Activated CD4-positive, CD25-positive, alpha-beta regulatory T cell treated with anti-CD3 and anti-CD28 coated beads, Interleukin-2, amount 50 U/mL, for 16 hours (primary cell): ENCODE measurements around the gene SPATA12.
A peak's percentile ranks its signal among the peaks of the same experiment; 100 is the strongest.
"Not testable (repeated sequence)": the region's sequence is repeated elsewhere in the genome, so short reads cannot be mapped to it uniquely, and the experiment has no call there.

Experiments
- DNase-seq: peaks from one replicate; pipeline ENCODE4 v3.0.0-alpha.2; 2020; ENCODE audit warnings: low read depth, low spot score

Gene SPATA12

DNA sequence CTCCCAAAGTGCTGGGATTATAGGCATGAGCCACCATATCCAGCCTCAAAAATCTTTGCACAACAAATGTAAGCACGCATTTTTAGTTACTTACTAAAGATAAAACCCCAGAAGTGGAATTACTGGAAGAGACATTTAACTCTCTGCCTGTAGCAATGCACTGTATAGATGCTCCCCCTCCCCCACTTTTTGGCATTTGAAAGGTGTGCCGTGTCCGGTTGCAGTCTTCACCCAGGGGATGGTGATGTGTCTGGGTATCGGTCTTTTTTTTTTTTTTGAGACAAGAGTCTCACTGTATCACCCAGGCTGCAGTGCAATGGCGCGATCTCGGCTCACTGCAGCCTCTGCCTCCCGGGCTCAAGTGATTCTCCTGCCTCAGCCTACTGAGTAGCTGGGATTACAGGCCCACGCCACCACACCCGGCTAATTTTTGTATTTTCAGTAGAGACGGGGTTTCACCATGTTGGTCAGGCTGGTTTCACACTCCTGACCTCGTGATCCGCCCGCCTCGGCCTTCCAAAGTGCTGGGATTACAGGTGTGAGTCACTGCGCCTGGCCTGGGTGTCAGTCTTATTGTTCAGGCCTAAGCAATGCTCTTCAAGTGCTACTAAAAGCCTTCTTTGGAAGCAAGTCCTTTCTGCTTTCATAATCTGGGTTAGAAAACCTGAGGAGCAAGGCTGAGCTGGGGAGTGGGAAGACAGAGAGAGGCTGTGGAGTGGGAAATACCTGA is 23.0 kb downstream of the SPATA12 start:
- not testable (repeated sequence) for DNase-seq

DNA sequence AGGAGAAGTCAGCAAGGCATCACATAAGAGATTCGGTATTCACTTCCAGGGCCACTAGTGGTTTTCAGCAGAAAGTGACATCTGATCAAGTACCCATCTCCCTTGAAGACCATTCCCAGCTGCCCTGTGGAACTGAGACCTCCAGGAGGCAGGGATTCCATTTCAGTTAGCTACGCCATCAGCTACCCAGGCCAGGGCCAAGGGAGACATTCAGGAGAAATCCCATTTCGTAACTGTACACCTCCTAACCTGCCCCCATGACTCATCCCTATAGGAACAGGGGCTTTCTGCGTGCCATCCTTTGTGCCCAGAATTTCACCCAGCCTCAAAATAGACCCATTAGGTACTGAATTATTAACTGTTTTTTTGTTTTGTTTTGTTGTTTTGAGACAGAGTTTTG is 24.7 kb downstream of the SPATA12 start:
- DNase-seq: no peak

DNA sequence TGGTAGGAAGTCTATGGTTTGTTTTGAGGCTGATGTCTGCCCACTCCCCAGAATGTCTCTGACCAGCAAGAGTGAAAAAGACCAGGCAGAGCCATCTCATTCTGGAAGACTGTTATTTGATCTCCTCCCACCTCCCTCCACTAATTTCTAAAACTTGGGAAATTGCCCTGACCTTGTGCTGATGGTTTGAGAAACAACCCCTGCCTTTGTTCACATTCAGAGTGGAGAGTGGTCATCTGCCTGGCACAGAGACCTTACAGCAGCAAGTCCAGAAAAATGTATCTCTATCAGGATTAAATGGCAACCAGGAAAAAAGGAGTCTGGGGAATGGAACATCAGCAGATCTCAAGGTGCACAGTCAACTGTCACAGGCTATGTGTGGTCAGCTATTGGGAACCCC is 25.7 kb downstream of the SPATA12 start:
- DNase-seq: no peak

GRCh38 chr3:57087361-57088092 is 27.1 kb downstream of the SPATA12 start:
- no peak for DNase-seq

DNA sequence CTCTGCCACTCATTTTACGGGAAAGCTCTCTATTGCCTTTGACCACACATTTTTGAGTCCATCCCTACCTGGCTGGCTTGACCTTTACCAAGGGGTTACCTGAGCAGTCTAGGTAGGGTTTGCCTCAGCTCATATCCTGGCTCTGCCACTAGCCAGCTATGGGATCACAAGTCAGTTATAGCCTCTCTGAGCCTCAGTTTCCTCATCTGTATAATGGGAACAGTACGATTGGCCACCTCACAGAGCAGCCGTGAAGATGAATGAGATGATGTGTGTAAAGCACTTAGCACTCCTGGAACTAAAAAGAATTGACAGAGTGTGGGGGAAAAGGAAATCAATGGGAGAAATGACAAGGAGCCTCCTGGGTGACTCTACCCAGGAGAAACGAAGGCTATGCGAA is 28.0 kb downstream of the SPATA12 start:
- no peak for DNase-seq

DNA sequence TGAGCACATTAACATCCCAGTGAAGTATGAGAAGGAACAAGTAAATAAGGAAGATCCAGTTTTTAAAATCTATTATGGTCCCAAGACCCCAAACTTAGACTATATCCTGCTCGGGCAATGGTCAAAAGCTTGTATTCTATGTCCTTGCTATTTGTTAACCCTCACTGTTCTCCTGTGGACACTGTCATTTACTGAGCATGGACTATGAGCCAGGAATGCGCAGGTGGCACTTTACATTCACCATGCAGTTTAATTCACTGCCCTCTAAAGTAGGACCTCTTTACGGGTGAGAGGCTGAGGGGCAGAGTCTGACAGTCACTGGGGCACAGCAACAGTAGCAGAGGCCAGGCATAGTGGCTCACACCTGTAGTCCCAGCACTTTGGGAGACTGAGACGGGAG is 28.6 kb downstream of the SPATA12 start:
- no peak for DNase-seq

DNA sequence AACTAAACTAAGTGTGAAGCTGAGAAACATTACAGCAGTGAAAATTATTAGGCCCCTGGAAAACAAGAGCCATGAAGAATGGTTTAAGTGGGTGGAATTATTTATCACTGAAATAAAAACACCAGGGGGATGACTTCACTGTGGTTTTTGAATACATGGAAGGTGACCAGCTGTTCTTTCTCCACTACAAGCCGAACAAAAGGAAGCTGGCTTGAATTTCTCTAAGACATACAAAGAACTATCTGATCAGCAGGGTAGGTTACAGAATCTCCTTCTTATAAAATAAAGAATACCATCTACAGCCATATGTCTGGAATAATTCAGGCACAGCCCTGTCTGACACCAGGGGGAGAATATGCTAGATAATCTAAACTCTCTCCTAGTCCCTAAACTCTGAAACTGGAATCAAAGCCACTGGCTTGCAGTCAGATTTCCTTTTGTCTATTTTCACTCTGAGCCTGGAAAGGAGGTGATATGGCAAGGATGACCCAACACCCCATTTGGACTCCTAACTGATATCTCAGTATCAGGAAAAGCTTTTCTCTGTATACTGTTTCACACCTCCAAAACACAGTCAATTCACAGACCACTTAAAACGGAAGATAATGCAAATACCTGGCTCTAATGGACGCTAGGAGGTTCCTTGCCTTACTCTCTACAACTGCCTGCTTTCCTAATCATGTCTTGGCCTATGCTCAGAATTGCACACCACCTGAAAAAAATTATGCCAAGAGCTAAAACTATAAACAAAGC is 31.2 kb downstream of the SPATA12 start:
- DNase-seq: no peak

DNA sequence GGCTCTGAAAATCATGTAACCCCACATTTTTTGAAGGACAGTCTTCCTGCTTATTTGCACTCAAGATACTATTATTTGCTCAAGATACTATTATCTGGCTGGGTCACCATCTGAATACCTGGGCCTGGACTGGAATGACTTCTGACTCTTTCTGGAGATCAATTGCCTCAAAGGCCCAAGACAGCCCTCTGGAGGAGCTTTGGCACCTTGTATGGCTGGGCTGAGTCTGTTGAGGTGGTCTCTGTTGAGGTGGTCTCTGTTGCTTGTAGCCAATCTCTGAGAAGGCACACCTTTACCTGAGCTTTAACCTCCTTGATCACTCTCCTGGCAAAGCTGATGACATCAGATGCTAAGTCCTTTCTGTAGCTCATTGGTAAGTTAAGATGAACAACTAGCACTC is 33.0 kb downstream of the SPATA12 start:
- DNase-seq: no peak

GRCh38 chr3:57093971-57094535 is 33.6 kb downstream of the SPATA12 start:
- no peak for DNase-seq

DNA sequence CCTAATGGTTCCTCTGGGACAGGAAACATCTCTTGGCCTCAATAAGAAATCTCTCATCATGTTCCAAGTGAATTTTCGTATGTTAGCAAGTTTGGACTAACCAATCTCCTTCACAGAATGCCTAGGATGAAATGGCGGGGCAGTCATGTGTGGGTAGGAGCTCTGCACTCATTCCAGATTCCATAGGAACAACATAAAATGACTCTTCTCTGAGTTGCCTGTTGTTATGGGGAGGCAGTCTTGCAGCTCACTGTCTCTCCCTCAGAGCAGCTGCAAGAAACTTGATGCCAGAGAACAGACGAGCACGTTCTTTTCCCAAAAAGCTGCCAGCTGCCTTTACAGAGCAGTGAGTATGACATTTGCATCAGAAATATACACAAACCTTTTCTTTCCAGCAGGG is 34.1 kb downstream of the SPATA12 start:
- DNase-seq: no peak

- no peak for DNase-seq
Observed at GRCh38 chr3:57095363-57095762, 34.9 kb downstream of the SPATA12 start.

- no peak for DNase-seq
Observed at GRCh38 chr3:57097536-57097935, 37.1 kb downstream of the SPATA12 start.

- DNase-seq: no peak
Observed at GRCh38 chr3:57098418-57099310, 38.2 kb downstream of the SPATA12 start.

DNA sequence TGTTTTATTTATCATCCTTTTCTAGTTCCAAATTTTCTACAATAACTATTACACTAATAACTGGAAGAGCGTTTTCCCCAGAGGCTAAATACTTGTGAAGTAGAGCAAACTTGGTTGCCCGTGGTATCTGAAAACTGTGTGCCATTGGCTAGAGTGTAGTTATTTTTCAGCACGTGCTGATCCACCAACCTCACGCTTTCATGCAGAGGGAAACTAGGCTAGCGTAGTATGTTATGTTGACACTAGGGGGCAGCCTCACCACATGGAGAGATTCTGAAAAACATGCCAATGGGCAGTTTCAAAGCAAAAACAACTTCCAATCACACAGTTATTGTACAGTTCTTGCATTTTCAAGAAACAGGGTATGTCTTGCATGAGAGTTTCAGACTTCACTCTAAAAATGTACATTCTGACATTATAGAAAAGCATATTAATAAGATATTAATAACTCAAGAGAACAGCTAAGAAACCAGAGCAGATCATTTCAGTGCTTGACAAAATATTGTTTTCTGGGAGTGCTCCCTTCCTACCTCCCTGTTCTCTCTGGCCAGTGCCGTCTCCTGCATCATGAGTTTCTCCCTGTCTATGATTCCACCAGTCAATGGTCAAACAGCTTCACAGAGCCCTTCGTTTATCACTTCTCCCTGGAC is 39.7 kb downstream of the SPATA12 start:
- DNase-seq: peak; percentile 6

DNA sequence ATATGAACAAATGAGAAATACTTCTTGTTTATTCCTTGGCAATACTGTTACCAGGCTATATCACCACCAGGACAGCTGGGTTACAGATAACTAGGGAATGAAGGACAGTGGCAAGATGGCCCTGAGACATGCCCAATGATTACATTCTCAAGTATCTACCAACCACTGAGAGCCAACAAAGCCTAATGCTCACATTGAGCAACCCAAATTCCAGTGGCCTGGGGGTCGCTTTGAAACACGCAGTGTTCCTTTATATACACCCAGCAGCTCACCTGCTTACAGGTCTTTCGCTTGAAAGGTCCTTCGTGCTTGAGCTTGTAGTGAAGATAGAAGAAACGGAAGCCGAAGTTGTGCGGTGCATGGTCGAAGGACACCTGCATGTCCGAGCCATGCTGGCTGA is 45.1 kb downstream of the SPATA12 start:
- no peak for DNase-seq

DNA sequence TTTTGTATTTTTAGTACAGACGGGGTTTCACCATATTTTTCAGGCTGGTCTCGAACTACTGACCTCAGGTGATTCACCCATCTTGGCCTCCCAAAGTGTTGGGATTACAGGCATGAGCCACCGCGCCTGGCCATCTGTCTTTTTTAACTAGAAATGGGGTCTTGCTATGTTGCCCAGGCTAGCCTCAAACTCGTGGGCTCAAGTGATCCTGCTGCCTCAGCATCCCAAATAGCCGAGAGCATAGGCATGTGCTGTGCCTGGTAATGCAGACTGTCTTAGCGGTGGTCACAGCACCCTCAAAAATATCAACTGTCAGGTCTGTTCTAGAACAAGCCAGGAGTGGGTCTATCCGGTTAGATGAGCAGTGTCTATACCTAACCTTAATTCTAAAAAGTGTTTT is 48.2 kb downstream of the SPATA12 start:
- DNase-seq: no peak

DNA sequence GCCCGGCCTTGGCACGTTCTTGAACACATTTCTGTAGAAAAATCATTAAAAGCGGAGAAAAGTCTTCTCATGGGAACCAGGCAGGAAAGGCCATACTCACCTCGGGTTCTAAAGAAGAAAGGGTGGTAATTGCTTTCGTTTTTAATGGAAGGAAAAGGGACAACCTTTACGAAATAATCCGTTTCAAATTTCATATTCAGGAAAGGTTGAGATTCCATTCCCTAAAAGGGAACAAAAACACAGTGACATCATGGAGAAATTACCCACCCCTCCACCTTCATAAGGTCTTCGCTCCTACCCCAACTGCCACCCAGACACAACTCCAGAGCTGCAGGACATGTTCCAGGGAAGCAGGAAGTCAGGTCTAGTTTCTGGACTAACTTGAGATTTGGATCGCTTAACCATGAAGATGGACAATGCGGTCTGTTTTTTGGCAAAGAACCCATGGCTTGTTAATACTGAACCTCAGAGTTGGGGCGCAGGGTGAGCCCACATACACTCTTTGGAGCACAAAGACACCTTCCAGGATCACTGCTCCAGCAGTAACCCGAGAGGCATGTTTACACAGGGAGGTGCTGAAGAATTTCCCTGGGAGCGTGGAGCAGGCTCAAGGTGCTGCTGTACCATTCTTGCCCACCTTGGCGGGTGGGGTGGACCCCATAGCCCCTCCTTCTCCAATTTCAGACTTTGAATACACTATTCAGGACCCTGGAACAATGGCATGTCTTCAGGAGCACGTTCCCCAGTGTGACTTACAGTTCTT is 49.2 kb downstream of the SPATA12 start:
- DNase-seq: no peak

DNA sequence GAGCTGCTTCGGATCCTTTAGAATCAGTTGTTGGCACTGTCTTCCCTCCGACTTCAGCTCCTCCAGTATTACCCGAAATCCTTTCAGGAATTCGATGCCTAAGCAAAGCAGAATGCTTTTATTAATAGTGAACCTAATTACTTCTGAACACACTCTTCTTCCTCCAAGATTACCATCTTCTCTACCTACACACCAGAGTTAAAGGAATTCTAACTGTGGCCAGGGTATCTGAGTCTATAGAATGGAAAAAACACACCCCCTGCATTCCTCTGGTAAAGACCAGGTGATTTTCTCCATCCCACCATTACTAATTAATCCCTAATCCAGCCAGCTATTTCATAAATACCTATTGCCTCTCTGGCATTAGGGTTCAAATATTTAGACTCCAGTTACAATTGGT is 49.8 kb downstream of the SPATA12 start:
- DNase-seq: no peak

DNA sequence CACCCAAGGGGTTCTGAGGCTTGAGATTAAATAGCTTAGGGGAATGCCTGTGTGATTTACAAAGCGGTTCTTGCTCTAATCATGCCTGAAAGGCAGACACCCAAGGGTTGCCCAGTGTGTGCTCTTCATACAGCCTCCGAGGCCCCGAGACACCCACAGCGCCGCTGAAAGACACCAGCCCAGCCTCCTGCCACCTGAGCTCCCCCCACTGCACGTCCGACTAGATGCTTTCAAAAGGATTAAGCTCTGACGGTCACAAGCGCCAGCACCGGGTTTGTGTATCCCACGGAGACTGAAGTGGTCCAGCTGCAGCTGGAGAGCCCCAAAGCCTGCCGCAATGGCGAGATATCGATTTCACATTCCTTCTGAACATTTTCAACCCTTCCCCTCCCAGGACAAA is 50.3 kb downstream of the SPATA12 start:
- DNase-seq: no peak

DNA sequence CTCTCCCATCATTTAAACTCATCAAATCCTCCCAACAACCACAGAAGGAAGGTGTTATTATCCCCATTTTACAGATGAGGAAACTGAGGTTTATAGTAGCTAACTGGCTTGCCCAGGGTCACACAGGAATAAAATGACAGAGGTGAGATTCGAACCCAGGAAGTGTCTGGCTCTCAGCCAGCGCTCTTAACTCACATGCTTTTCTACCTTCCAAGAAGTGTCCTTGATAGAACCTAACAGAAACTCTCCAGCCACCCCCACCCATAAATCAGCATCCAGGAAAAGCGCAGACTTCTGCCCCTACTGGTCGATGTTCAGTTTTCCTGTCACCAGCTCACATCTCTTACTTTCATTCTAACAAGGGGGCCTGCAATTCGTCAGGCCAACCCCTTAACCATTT is 51.7 kb downstream of the SPATA12 start:
- no peak for DNase-seq
